Caco-2 (cell line): ENCODE measurements around the gene SLC38A8. TPM values are rescaled to one million over a fixed set of nuclear protein-coding genes. Genes with fewer than 3 reads are reported as not detected.

Source experiments
- BruUV-seq: library from RNA; stranded (reverse); fragments of 400-500 nt; replicated peaks from 2 replicates; lab custom pipeline; 2021; lab: Mats Ljungman, UMichigan
- CTCF ChIA-PET: fragments of 300-600 bp; sonication (Branson Sonifier 250); formaldehyde crosslinking; loops from one replicate; lab custom pipeline; 2022; ENCODE audit warnings: antibody characterized with exemption; lab: Charles Lee
- POLR2A ChIA-PET: fragments of 300-600 bp; sonication (Branson Sonifier 250); formaldehyde crosslinking; loops from one replicate; lab custom pipeline; 2022; ENCODE audit warnings: antibody characterized with exemption; lab: Charles Lee
- DNase-seq, 2 experiments: peaks; one replicate each; pipeline versions ENCODE4 v3.0.0 to v3.0.0-alpha.2; 2020 to 2022
- H3K27me3 ChIP-seq: replicated peaks from 2 replicates; pipeline ENCODE4 v1.6.0; 2011; ENCODE audit warnings: low read length; ENCODE audit not compliant: control insufficient read depth, insufficient read depth
- H3K36me3 ChIP-seq: 2 replicates; pipeline ENCODE4 v1.5.1; 2011; ENCODE audit warnings: low read length; ENCODE audit not compliant: control insufficient read depth, insufficient read depth
- H3K4me1 ChIP-seq: fragments of 250-450 bp; sonication (Bioruptor Pico); 2 replicates; pipeline ENCODE4 v1.5.1; 2020; ENCODE audit warnings: mild to moderate bottlenecking
- H3K4me3 ChIP-seq: 2 replicates; pipeline ENCODE4 v1.5.1; 2011; ENCODE audit warnings: low read depth, mild to moderate bottlenecking, control low read depth, low read length
- H3K9me3 ChIP-seq: fragments of 250-450 bp; sonication (Bioruptor Pico); 2 replicates; pipeline ENCODE4 v1.5.1; 2020; ENCODE audit warnings: mild to moderate bottlenecking, moderate library complexity
- H3K27ac Mint-ChIP-seq: one replicate; pipeline ENCODE4 v1.8.0; 2022; ENCODE audit warnings: mixed read lengths; ENCODE audit not compliant: unreplicated experiment
- H3K27me3 Mint-ChIP-seq: one replicate; pipeline ENCODE4 v1.8.0; 2022; ENCODE audit warnings: mixed read lengths; ENCODE audit not compliant: insufficient read depth, unreplicated experiment
- H3K36me3 Mint-ChIP-seq: one replicate; pipeline ENCODE4 v1.8.0; 2022; ENCODE audit warnings: mild to moderate bottlenecking, mixed read lengths; ENCODE audit not compliant: insufficient read depth, unreplicated experiment
- H3K4me1 Mint-ChIP-seq: one replicate; pipeline ENCODE4 v1.8.0; 2022; ENCODE audit warnings: low read depth, mixed read lengths; ENCODE audit not compliant: unreplicated experiment
- H3K4me3 Mint-ChIP-seq: one replicate; pipeline ENCODE4 v1.8.0; 2022; ENCODE audit warnings: mild to moderate bottlenecking, moderate library complexity, mixed read lengths; ENCODE audit not compliant: unreplicated experiment
- H3K9me3 Mint-ChIP-seq: one replicate; pipeline ENCODE4 v1.8.0; 2022; ENCODE audit warnings: mixed read lengths; ENCODE audit not compliant: unreplicated experiment
- CTCF ChIP-seq, 2 experiments: fragments of 200-600 bp in 1 of 2; IDR thresholded peaks; 1 replicate in 1 of 2; 2 replicates in 1 of 2; pipeline versions ENCODE4 v1.5.1 to v1.8.0; 2011 to 2022; ENCODE audit warnings: antibody characterized with exemption in 1 of 2, control low read depth in 1 of 2, inconsistent platforms in 1 of 2, low read depth in 1 of 2, low read length in 1 of 2, mild to moderate bottlenecking in 1 of 2, moderate library complexity in 1 of 2; ENCODE audit not compliant: insufficient read depth in 1 of 2, severe bottlenecking in 1 of 2, unreplicated experiment in 1 of 2
- intact Hi-C: fragments of 100-400 bp; cut with micrococcal nuclease; formaldehyde crosslinking; loops from one replicate; pipeline ENCODE4 v1.10.0; 2022; ENCODE audit not compliant: unreplicated experiment
- total RNA-seq: library from RNA; stranded (reverse); gene quantifications from 2 replicates; pipeline ENCODE4 v1.2.3, GENCODE V29; 2022

Gene SLC38A8
- total RNA-seq, 1 experiment from 2014 or later: 0.79 TPM

GRCh38 chr16:83974475-83974874 lies 68.1 kb downstream of the SLC38A8 start:
- POLR2A ChIA-PET: no interaction called here
- Histone ChIP-seq H3K9me3 (peaks cover 12% of the 10 kb centered on the region), H3K4me3 (no peak overlapping the region), H3K36me3 (no peaks in the 10 kb centered on the region), H3K27me3 (no peaks in the 10 kb centered on the region; the same call in 1 of the 2 replicates), H3K4me1 (no peaks in the 10 kb centered on the region)
- BruUV-seq: no TSS peak
- H3K9me3 Mint-ChIP-seq: peaks cover 15% of the 10 kb centered on the region
- no peak overlapping the region for H3K27ac Mint-ChIP-seq
- no peaks in the 10 kb centered on the region for H3K4me1 Mint-ChIP-seq
- CTCF ChIA-PET: no interaction called here
- TF ChIP-seq CTCF (IDR thresholded peaks at IDR 0.05; ENCODE audit: insufficient read depth in 1 of 2, low read depth in 1 of 2, low read length in 1 of 2, severe bottlenecking in 1 of 2, unreplicated experiment in 1 of 2): no peak
- H3K4me3 Mint-ChIP-seq: no peak overlapping the region
- H3K36me3 Mint-ChIP-seq: no peaks in the 10 kb centered on the region
- intact Hi-C loops: no loop called here
- no peak for DNase-seq
- H3K27me3 Mint-ChIP-seq: peaks cover 4% of the 10 kb centered on the region

GRCh38 chr16:83973581-83974385 lies 68.8 kb downstream of the SLC38A8 start:
- no peak for TF ChIP-seq CTCF (IDR thresholded peaks at IDR 0.05; ENCODE audit: insufficient read depth in 1 of 2, low read depth in 1 of 2, low read length in 1 of 2, severe bottlenecking in 1 of 2, unreplicated experiment in 1 of 2)
- CTCF ChIA-PET: no interaction called here
- Histone ChIP-seq H3K27me3 (no peaks in the 10 kb centered on the region; the same call in 1 of the 2 replicates), H3K9me3 (peaks cover 10% of the 10 kb centered on the region), H3K36me3 (no peaks in the 10 kb centered on the region), H3K4me1 (no peaks in the 10 kb centered on the region), H3K4me3 (no peak overlapping the region)
- Mint-ChIP-seq H3K4me3 (no peak overlapping the region), H3K4me1 (no peaks in the 10 kb centered on the region), H3K27me3 (peaks cover 4% of the 10 kb centered on the region), H3K27ac (no peak overlapping the region), H3K9me3 (peaks cover 8% of the 10 kb centered on the region), H3K36me3 (no peaks in the 10 kb centered on the region)
- no TSS peak for BruUV-seq
- DNase-seq: no peak
- POLR2A ChIA-PET: no interaction called here
- intact Hi-C loops: no loop called here

- Mint-ChIP-seq H3K9me3 (peaks cover 1% of the 10 kb centered on the region), H3K4me3 (no peak overlapping the region), H3K27ac (no peak overlapping the region), H3K4me1 (no peaks in the 10 kb centered on the region), H3K36me3 (no peaks in the 10 kb centered on the region), H3K27me3 (peaks cover 4% of the 10 kb centered on the region)
- DNase-seq: no peak
- no peaks in the 10 kb centered on the region for H3K4me1 ChIP-seq
- ChIA-PET POLR2A (no interaction called here), CTCF (no interaction called here)
- no peaks in the 10 kb centered on the region for H3K36me3 ChIP-seq
- no TSS peak for BruUV-seq
- intact Hi-C loops: no loop called here
- H3K4me3 ChIP-seq: no peak overlapping the region
- no peak for TF ChIP-seq CTCF (IDR thresholded peaks at IDR 0.05; ENCODE audit: insufficient read depth in 1 of 2, low read depth in 1 of 2, low read length in 1 of 2, severe bottlenecking in 1 of 2, unreplicated experiment in 1 of 2)
- H3K27me3 ChIP-seq: no peaks in the 10 kb centered on the region; the same call in 1 of the 2 replicates
- peaks cover 7% of the 10 kb centered on the region for H3K9me3 ChIP-seq
Observed at GRCh38 chr16:83973077-83973476, 69.5 kb downstream of the SLC38A8 start.
